HG02642 (cell line): Measurements from ENCODE around the gene CYTH2.
"Not testable (repeated sequence)": the region's sequence is repeated elsewhere in the genome, so short reads cannot be mapped to it uniquely, and the experiment has no call there.

Experiments used
- ATAC-seq: cut with Tn5 transposase; IDR thresholded peaks from one replicate; pipeline ENCODE4 v1.9.1; 2021; ENCODE audit warnings: mild to moderate bottlenecking; ENCODE audit not compliant: unreplicated experiment, poor library complexity

CYTH2 gene

DNA sequence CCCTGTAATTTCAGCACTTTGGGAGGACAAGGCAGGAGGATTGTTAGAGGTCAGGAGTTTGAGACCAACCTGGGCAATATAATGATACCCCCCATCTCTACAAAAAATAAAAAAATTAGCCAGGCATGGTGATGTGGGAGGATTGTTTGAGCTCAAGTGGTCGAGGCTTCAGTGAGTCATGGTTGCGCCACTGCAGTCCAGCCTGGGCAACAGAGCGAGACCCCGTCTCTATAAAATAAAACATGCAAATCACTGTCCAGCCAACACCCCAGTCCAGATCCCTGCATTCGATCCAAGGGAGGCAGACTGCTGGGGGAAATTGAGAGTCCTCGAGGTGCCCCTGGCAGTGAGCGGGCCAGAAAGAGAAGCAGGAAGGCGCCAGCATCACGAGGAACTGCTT, 7.0 kb downstream of the CYTH2 start:
- no peak for ATAC-seq

- ATAC-seq, result no peak
These were observed 8.0 kb downstream of the CYTH2 start for GRCh38 chr19:48477067-48477685.

GRCh38 chr19:48477698-48478338, 8.6 kb downstream of the CYTH2 start:
- ATAC-seq, result no peak

DNA sequence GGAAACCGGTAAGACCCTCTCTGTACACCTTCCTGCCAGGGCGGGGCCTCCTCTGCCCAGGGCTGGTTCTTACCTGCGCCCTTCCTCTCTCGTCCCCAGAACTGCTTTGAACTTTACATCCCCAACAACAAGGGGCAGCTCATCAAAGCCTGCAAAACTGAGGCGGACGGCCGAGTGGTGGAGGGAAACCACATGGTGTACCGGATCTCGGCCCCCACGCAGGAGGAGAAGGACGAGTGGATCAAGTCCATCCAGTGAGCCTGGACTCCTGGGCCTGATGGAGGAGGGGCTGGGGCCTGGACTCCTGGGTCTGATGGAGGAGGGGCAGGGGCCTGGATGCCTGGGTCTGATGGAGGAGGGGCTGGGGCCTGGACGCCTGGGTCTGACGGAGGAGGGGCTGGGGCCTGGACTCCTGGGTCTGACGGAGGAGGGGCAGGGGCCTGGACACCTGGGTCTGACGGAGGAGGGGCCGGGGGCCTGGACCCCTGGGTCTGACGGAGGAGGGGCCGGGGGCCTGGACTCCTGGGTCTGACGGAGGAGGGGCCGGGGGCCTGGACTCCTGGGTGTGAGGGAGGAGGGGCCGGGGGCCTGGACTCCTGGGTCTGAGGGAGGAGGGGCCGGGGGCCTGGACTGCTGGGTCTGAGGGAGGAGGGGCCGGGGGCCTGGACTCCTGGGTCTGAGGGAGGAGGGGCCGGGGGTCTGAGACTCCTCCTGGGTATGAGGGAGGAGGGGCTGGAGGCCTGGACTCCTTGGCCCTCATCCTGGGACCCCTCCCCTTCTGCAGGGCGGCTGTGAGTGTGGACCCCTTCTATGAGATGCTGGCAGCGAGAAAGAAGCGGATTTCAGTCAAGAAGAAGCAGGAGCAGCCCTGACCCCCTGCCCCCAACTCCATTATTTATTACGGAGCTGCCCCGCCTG, 9.4 kb downstream of the CYTH2 start:
- no peak for ATAC-seq

DNA sequence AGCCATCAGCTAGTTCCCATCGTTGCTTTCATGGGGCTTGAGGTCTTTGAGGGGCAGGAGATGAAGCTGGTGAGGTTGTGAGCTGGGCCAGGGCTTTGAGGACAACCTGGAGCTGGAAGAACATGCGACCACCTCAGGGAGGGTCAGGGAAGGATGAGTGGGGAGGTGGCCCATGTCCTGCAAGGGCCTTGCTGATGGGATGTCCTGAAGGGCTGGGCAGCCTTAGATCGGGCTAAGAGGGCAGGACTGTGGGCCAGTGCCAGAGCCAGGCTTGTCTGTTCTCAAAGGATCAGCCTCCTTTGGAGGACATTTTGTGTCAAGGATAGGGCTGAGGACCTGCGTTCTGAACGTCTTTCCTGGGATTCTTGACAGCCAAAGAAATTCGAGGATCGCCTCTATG, 10.5 kb downstream of the CYTH2 start:
- ATAC-seq, result no peak

DNA sequence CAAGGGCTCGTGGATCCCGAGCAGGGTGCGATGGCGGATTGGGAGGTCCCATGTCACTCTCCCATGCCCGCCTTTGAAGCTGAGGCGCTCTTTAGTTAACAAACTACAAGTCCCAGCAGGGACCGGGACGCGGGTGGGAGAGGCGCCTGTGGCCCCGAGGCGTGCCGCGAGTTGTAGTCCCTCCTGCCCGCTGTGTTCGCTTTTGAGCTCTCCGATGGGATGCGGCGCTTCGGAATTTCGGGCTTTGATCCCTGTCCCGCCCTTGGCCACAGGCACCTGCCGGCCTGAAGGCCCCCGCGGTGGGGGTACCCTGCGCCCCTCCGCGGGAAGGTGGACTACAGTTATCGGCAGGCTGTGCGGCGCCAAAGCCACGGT, 11.0 kb downstream of the CYTH2 start:
- no peak for ATAC-seq

- ATAC-seq, result no peak
These were observed 11.7 kb downstream of the CYTH2 start for GRCh38 chr19:48480558-48481500.

GRCh38 chr19:48481846-48482639, 12.9 kb downstream of the CYTH2 start:
- ATAC-seq, result no peak

DNA sequence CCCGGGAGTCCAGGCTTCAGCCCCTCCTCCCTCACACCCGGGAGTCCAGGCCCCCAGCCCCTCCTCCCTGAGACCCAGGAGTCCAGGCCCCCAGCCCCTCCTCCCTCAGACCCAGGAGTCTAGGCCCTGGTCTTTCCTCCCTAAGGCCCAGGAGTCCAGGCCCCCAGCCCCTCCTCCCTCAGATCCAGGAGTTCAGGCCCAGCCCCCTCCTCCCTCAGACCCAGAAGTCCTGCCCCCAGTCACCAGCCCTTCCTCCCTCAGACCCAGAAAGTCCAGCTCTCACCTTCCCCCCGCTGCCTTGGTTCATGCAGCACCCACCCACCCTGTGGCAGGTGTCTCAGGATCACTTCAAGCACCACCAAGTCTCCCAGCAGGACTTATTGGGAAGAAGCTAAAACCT, 14.1 kb downstream of the CYTH2 start:
- ATAC-seq, result no peak

- ATAC-seq, result no peak
These were observed 15.2 kb downstream of the CYTH2 start for GRCh38 chr19:48484247-48484893.

DNA sequence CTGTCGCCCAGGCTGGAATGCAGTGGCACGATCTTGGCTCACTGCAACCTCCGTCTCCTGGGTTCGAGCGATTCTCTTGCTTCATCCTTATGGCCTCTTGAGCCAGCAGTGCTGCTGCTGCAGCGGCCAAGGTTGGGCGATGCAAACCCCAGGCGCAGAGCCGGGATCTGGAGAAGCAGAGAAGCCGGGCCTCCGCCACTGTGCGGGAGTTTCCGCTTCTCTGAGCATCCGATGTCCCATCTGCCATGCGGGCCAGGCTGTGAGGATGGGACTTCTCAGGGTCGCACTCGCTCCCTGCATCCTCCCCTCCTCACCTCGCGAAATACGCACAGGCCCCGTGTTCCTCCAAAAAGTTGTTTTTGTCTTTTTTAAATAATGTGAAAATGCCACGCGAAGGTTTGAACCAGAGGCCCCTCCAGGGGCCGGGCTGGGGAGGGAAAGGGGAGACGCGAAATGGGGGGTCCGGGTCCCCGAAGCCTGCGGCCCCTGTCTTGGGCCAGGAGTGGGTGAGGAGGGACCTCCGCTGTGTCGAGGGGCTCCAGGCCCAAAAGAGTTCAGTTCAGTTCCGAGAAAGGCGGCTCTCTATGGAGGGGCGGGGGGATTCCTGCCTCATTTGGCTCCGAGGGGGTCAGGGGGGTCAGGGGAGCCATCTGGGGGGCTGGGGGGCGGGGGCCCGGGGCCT, 15.9 kb downstream of the CYTH2 start:
- no peak for ATAC-seq

DNA sequence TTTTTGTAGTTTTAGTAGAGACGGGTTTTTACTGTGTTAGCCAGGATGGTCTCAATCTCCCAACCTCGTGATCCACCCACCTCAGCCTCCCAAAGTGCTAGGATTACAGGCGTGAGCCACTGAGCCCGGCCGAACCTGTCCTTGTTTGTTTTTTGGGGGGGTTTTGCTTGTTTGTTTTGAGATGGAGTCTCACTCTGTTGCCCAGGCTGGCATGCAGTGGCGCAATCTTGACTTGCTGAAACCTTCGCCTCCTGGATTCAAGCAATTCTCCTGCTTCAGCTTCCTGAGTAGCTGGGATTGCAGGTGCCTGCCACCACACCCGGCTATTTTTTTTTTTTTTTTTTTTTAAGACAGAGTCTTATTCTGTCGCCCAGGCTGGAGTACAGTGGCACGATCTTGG, 17.5 kb downstream of the CYTH2 start:
- not testable (repeated sequence) for ATAC-seq

GRCh38 chr19:48487544-48487943, 18.4 kb downstream of the CYTH2 start:
- ATAC-seq, result no peak

- no peak for ATAC-seq
These were observed 18.8 kb downstream of the CYTH2 start for GRCh38 chr19:48487948-48488347.

GRCh38 chr19:48488478-48488877, 19.3 kb downstream of the CYTH2 start:
- not testable (repeated sequence) for ATAC-seq

DNA sequence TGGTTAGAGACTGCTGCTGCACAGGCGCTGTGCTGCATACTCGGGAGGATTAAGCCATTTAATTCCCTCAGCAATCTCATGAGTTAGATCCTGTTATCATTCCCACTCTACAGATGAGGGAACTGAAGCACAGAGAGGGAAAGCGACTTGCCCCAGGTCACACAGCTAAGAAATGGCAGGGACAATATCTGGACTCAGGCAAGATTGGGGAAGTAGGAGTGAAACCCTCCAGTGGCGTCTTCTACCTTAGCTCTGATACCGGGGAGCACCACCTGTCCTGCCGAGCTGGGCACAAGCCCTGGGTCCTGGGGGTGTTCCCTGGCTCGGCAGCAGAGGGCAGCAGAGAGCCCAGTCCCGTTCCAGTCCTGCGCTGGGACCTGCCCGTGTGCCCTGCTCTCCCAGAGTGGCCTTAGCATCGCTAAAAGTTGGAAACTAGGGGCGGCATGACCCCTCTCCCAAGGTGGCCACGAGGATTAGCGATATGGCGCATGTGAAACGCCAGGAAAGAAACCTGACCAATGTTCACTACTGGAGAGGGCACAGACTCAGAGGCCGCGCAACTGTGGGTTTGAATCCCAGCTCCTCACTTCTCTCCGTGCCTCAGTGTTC, 20.5 kb downstream of the CYTH2 start:
- ATAC-seq, result peak; percentile 34

DNA sequence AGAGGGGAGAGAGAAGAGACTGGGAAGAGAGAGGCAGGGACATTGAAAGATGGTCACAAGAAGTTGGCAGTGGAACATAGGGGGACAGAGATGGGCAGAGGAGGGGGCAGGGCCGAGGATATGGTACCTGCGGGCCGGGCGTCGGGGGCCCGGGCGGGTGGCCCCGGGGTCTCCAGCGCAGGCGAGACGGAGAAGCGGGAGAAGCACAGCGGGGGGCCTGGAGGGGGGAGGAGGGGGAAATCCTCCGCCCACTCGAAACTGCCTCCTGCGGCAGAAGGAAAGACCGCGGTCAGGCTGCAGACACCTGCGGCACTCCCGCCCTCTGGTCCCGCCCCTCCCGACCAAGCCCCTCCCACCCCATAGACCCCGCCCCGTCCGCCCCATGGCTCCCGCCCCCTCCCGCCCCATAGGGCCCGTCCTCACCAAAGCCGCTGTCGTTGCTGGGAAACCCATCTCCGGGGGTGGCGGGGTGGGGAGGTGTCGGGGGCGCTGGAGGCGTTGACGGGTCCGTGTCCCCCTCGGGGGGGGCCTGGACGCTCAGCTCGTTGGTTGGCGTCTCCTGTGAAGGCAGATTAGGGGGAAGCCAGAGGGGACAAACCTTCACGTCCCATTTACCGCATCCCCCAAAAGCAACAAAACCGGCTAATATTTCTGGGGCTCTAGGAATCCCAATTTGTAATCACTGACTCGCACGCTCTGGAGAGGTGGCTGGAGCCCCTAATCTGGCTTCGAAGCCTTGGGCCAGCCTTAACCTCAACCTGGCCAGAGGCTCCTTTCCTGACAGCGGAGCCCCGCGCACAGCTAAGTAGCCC, 22.0 kb downstream of the CYTH2 start:
- no peak for ATAC-seq
